ENCODE measurements around the gene ZNF483.
"Not testable (repeated sequence)": the region's sequence is repeated elsewhere in the genome, so short reads cannot be mapped to it uniquely, and the experiment has no call there.

The ZNF483 gene

GRCh38 chr9:111533099-111533790 lies 8.3 kb downstream of the ZNF483 start:
- H3K4me3 ChIP-seq (ENCODE audit: low read depth in 1 of 5, low read length in 5 of 5): no peak overlapping the region
- no peak overlapping the region for H3K9ac ChIP-seq (ENCODE audit: low read length in 5 of 5)
- H3K9me3 ChIP-seq (ENCODE audit: control insufficient read depth in 5 of 5, low read length in 5 of 5): peaks cover 0 to 27% (median 12%) of the 10 kb centered on the region in 5 donors
- H3K27me3 ChIP-seq (ENCODE audit: control insufficient read depth in 5 of 5, insufficient read depth in 4 of 5, low read length in 5 of 5): no peaks in the 10 kb centered on the region
- no peaks in the 10 kb centered on the region for H3K4me1 ChIP-seq (ENCODE audit: control insufficient read depth in 5 of 5, insufficient read depth in 5 of 5, low read length in 5 of 5)
- peaks cover 4 to 16% (median 11%) of the 10 kb centered on the region in 5 donors for H3K36me3 ChIP-seq (ENCODE audit: control insufficient read depth in 5 of 5, insufficient read depth in 5 of 5, low read length in 5 of 5)
- no peak overlapping the region for H3K27ac ChIP-seq (ENCODE audit: low read depth, low read length)

- H3K9me3 ChIP-seq (ENCODE audit: control insufficient read depth in 5 of 5, low read length in 5 of 5): peaks cover 62 to 82% (median 77%) of the 10 kb centered on the region in 5 donors
- H3K27ac ChIP-seq (ENCODE audit: low read depth, low read length): no peak overlapping the region
- peak overlapping the region; percentile 1 to 39 (median 19) for H3K4me3 ChIP-seq (ENCODE audit: low read depth in 1 of 5, low read length in 5 of 5)
- H3K27me3 ChIP-seq (ENCODE audit: control insufficient read depth in 5 of 5, insufficient read depth in 4 of 5, low read length in 5 of 5): no peaks in the 10 kb centered on the region
- H3K9ac ChIP-seq (ENCODE audit: low read length in 5 of 5): no peak overlapping the region
- H3K4me1 ChIP-seq (ENCODE audit: control insufficient read depth in 5 of 5, insufficient read depth in 5 of 5, low read length in 5 of 5): no peaks in the 10 kb centered on the region
- peaks cover 0 to 15% (median 5%) of the 10 kb centered on the region in 5 donors for H3K36me3 ChIP-seq (ENCODE audit: control insufficient read depth in 5 of 5, insufficient read depth in 5 of 5, low read length in 5 of 5)
These were observed 17.7 kb downstream of the ZNF483 start for GRCh38 chr9:111542497-111543254.

- Histone ChIP-seq H3K27ac (ENCODE audit: low read depth, low read length) (no peak overlapping the region), H3K4me1 (ENCODE audit: control insufficient read depth in 5 of 5, insufficient read depth in 5 of 5, low read length in 5 of 5) (no peaks in the 10 kb centered on the region), H3K9me3 (ENCODE audit: control insufficient read depth in 5 of 5, low read length in 5 of 5) (peaks cover 54 to 83% (median 77%) of the 10 kb centered on the region in 5 donors), H3K36me3 (ENCODE audit: control insufficient read depth in 5 of 5, insufficient read depth in 5 of 5, low read length in 5 of 5) (peaks cover 0 to 5% (median 3%) of the 10 kb centered on the region in 5 donors), H3K9ac (ENCODE audit: low read length in 5 of 5) (no peak overlapping the region), H3K4me3 (ENCODE audit: low read depth in 1 of 5, low read length in 5 of 5) (peak overlapping the region in 3 of 5 donors; percentile 17 to 55 (median 34)), H3K27me3 (ENCODE audit: control insufficient read depth in 5 of 5, insufficient read depth in 4 of 5, low read length in 5 of 5) (no peaks in the 10 kb centered on the region)
These were observed 23.6 kb downstream of the ZNF483 start for GRCh38 chr9:111548623-111549022.

GRCh38 chr9:111555425-111555824 lies 30.4 kb downstream of the ZNF483 start:
- H3K36me3 ChIP-seq (ENCODE audit: control insufficient read depth in 5 of 5, insufficient read depth in 5 of 5, low read length in 5 of 5); H3K9ac ChIP-seq (ENCODE audit: low read length in 5 of 5); H3K27me3 ChIP-seq (ENCODE audit: control insufficient read depth in 5 of 5, insufficient read depth in 4 of 5, low read length in 5 of 5); H3K4me1 ChIP-seq (ENCODE audit: control insufficient read depth in 5 of 5, insufficient read depth in 5 of 5, low read length in 5 of 5); H3K27ac ChIP-seq (ENCODE audit: low read depth, low read length); H3K4me3 ChIP-seq (ENCODE audit: low read depth in 1 of 5, low read length in 5 of 5): not testable (repeated sequence)
- peaks cover 3 to 45% (median 30%) of the 10 kb centered on the region in 5 donors for H3K9me3 ChIP-seq (ENCODE audit: control insufficient read depth in 5 of 5, low read length in 5 of 5)

GRCh38 chr9:111559000-111559610 lies 34.1 kb downstream of the ZNF483 start:
- Histone ChIP-seq H3K27me3 (ENCODE audit: control insufficient read depth in 5 of 5, insufficient read depth in 4 of 5, low read length in 5 of 5) (no peaks in the 10 kb centered on the region), H3K4me1 (ENCODE audit: control insufficient read depth in 5 of 5, insufficient read depth in 5 of 5, low read length in 5 of 5) (no peaks in the 10 kb centered on the region), H3K9ac (ENCODE audit: low read length in 5 of 5) (no peak overlapping the region), H3K4me3 (ENCODE audit: low read depth in 1 of 5, low read length in 5 of 5) (no peak overlapping the region), H3K27ac (ENCODE audit: low read depth, low read length) (no peak overlapping the region), H3K36me3 (ENCODE audit: control insufficient read depth in 5 of 5, insufficient read depth in 5 of 5, low read length in 5 of 5) (peaks cover 10 to 25% (median 18%) of the 10 kb centered on the region in 5 donors), H3K9me3 (ENCODE audit: control insufficient read depth in 5 of 5, low read length in 5 of 5) (peaks cover 0 to 26% (median 8%) of the 10 kb centered on the region in 5 donors)

- H3K4me1 ChIP-seq (ENCODE audit: control insufficient read depth in 5 of 5, insufficient read depth in 5 of 5, low read length in 5 of 5): peaks cover 0 to 2% (median 1%) of the 10 kb centered on the region in 5 donors
- no peak overlapping the region for H3K4me3 ChIP-seq (ENCODE audit: low read depth in 1 of 5, low read length in 5 of 5)
- no peaks in the 10 kb centered on the region for H3K27me3 ChIP-seq (ENCODE audit: control insufficient read depth in 5 of 5, insufficient read depth in 4 of 5, low read length in 5 of 5)
- H3K27ac ChIP-seq (ENCODE audit: low read depth, low read length): no peak overlapping the region
- H3K9me3 ChIP-seq (ENCODE audit: control insufficient read depth in 5 of 5, low read length in 5 of 5): peaks cover 0 to 6% (median 4%) of the 10 kb centered on the region in 5 donors
- H3K36me3 ChIP-seq (ENCODE audit: control insufficient read depth in 5 of 5, insufficient read depth in 5 of 5, low read length in 5 of 5): peaks cover 10 to 37% (median 28%) of the 10 kb centered on the region in 5 donors
- no peak overlapping the region for H3K9ac ChIP-seq (ENCODE audit: low read length in 5 of 5)
These were observed 36.3 kb downstream of the ZNF483 start for GRCh38 chr9:111561165-111561719.

- no peak overlapping the region for H3K9ac ChIP-seq (ENCODE audit: low read length in 5 of 5)
- H3K9me3 ChIP-seq (ENCODE audit: control insufficient read depth in 5 of 5, low read length in 5 of 5): no peaks in the 10 kb centered on the region
- no peaks in the 10 kb centered on the region for H3K27me3 ChIP-seq (ENCODE audit: control insufficient read depth in 5 of 5, insufficient read depth in 4 of 5, low read length in 5 of 5)
- no peak overlapping the region for H3K27ac ChIP-seq (ENCODE audit: low read depth, low read length)
- H3K4me3 ChIP-seq (ENCODE audit: low read depth in 1 of 5, low read length in 5 of 5): no peak overlapping the region
- peaks cover 0 to 9% (median 8%) of the 10 kb centered on the region in 5 donors for H3K4me1 ChIP-seq (ENCODE audit: control insufficient read depth in 5 of 5, insufficient read depth in 5 of 5, low read length in 5 of 5)
- H3K36me3 ChIP-seq (ENCODE audit: control insufficient read depth in 5 of 5, insufficient read depth in 5 of 5, low read length in 5 of 5): peaks cover 18 to 76% (median 65%) of the 10 kb centered on the region in 5 donors
These were observed 41.3 kb downstream of the ZNF483 start for GRCh38 chr9:111566234-111566633.

GRCh38 chr9:111568127-111568526 lies 43.1 kb downstream of the ZNF483 start:
- H3K9me3 ChIP-seq (ENCODE audit: control insufficient read depth in 5 of 5, low read length in 5 of 5); H3K4me3 ChIP-seq (ENCODE audit: low read depth in 1 of 5, low read length in 5 of 5); H3K9ac ChIP-seq (ENCODE audit: low read length in 5 of 5); H3K27ac ChIP-seq (ENCODE audit: low read depth, low read length); H3K27me3 ChIP-seq (ENCODE audit: control insufficient read depth in 5 of 5, insufficient read depth in 4 of 5, low read length in 5 of 5): not testable (repeated sequence)
- Histone ChIP-seq H3K4me1 (ENCODE audit: control insufficient read depth in 5 of 5, insufficient read depth in 5 of 5, low read length in 5 of 5) (peaks cover 0 to 13% (median 9%) of the 10 kb centered on the region in 5 donors), H3K36me3 (ENCODE audit: control insufficient read depth in 5 of 5, insufficient read depth in 5 of 5, low read length in 5 of 5) (peaks cover 18 to 81% (median 69%) of the 10 kb centered on the region in 5 donors)

- H3K9me3 ChIP-seq (ENCODE audit: control insufficient read depth in 5 of 5, low read length in 5 of 5): no peaks in the 10 kb centered on the region
- peak overlapping the region; percentile 12 for H3K27ac ChIP-seq (ENCODE audit: low read depth, low read length)
- H3K9ac ChIP-seq (ENCODE audit: low read length in 5 of 5): peak overlapping the region in 1 of 5 donors; percentile 6
- no peak overlapping the region for H3K4me3 ChIP-seq (ENCODE audit: low read depth in 1 of 5, low read length in 5 of 5)
- peaks cover 22 to 93% (median 75%) of the 10 kb centered on the region in 5 donors for H3K36me3 ChIP-seq (ENCODE audit: control insufficient read depth in 5 of 5, insufficient read depth in 5 of 5, low read length in 5 of 5)
- H3K27me3 ChIP-seq (ENCODE audit: control insufficient read depth in 5 of 5, insufficient read depth in 4 of 5, low read length in 5 of 5): no peaks in the 10 kb centered on the region
- peaks cover 0 to 6% (median 0%) of the 10 kb centered on the region in 5 donors for H3K4me1 ChIP-seq (ENCODE audit: control insufficient read depth in 5 of 5, insufficient read depth in 5 of 5, low read length in 5 of 5)
These were observed 48.1 kb downstream of the ZNF483 start for GRCh38 chr9:111572950-111573604.
